H9 (cell line): ENCODE results near the gene CACNA1G. TPM values are rescaled to one million over a fixed set of nuclear protein-coding genes. Genes with fewer than 3 reads are reported as not detected.

Experiments used
- DNase-seq: peaks from one replicate; pipeline ENCODE4 v3.0.0-alpha.2; 2017
- H2AFZ ChIP-seq: one replicate; pipeline ENCODE4 v1.6.1; 2013; ENCODE audit warnings: mild to moderate bottlenecking, low read length, control low read depth, moderate library complexity
- H2AK5ac ChIP-seq: 2 replicates; pipeline ENCODE4 v1.6.1; 2013; ENCODE audit warnings: low read length, control low read depth, mixed read lengths; ENCODE audit not compliant: insufficient read length
- H2BK120ac ChIP-seq: one replicate; pipeline ENCODE4 v1.6.1; 2013; ENCODE audit warnings: low read depth, mild to moderate bottlenecking, low read length, control low read depth, inconsistent platforms; ENCODE audit not compliant: poor library complexity, severe bottlenecking
- H2BK12ac ChIP-seq: 2 replicates; pipeline ENCODE4 v1.6.1; 2013; ENCODE audit warnings: low read length, control low read depth, mixed read lengths, low read depth; ENCODE audit not compliant: insufficient read length
- H2BK15ac ChIP-seq: 2 replicates; pipeline ENCODE4 v1.6.1; 2013; ENCODE audit warnings: low read depth, low read length, control low read depth
- H2BK20ac ChIP-seq: one replicate; pipeline ENCODE4 v1.6.1; 2013; ENCODE audit warnings: low read depth, mild to moderate bottlenecking, low read length, control low read depth, inconsistent platforms; ENCODE audit not compliant: poor library complexity, severe bottlenecking
- H2BK5ac ChIP-seq: 2 replicates; pipeline ENCODE4 v1.6.1; 2013; ENCODE audit warnings: low read length, control low read depth, mixed read lengths; ENCODE audit not compliant: insufficient read length
- H3K14ac ChIP-seq: 2 replicates; pipeline ENCODE4 v1.6.1; 2013; ENCODE audit warnings: low read length, control low read depth; ENCODE audit not compliant: insufficient read depth
- H3K18ac ChIP-seq: 2 replicates; pipeline ENCODE4 v1.6.1; 2013; ENCODE audit warnings: low read depth, mild to moderate bottlenecking, mixed read lengths, low read length, control low read depth; ENCODE audit not compliant: insufficient read length
- H3K23ac ChIP-seq: 2 replicates; pipeline ENCODE4 v1.6.1; 2013; ENCODE audit warnings: low read length, control low read depth, mixed read lengths, low read depth; ENCODE audit not compliant: insufficient read length
- H3K23me2 ChIP-seq: 2 replicates; pipeline ENCODE4 v1.6.1; 2013; ENCODE audit warnings: low read depth, mild to moderate bottlenecking, mixed read lengths, low read length, control low read depth; ENCODE audit not compliant: insufficient read length, poor library complexity, severe bottlenecking
- H3K27ac ChIP-seq: 2 replicates; pipeline ENCODE4 v1.5.1; 2013; ENCODE audit warnings: low read length, control low read depth, mixed read lengths, low read depth; ENCODE audit not compliant: insufficient read length
- H3K27me3 ChIP-seq: 2 replicates; pipeline ENCODE4 v1.6.1; 2013; ENCODE audit warnings: low read length, control low read depth, inconsistent platforms; ENCODE audit not compliant: insufficient read depth
- H3K4ac ChIP-seq: 2 replicates; pipeline ENCODE4 v1.6.1; 2013; ENCODE audit warnings: low read depth, mild to moderate bottlenecking, control low read depth, inconsistent platforms, low read length, moderate library complexity
- H3K4me1 ChIP-seq: 2 replicates; pipeline ENCODE4 v1.6.1; 2013; ENCODE audit warnings: low read length, control low read depth, inconsistent platforms; ENCODE audit not compliant: insufficient read depth
- H3K4me2 ChIP-seq: 2 replicates; pipeline ENCODE4 v1.6.1; 2013; ENCODE audit warnings: low read length, control low read depth, mixed read lengths; ENCODE audit not compliant: insufficient read length, insufficient read depth
- H3K56ac ChIP-seq: 2 replicates; pipeline ENCODE4 v1.6.1; 2013; ENCODE audit warnings: low read depth, mild to moderate bottlenecking, mixed read lengths, low read length, control low read depth; ENCODE audit not compliant: insufficient read length
- H3K79me1 ChIP-seq: 2 replicates; pipeline ENCODE4 v1.6.1; 2013; ENCODE audit warnings: low read depth, mild to moderate bottlenecking, moderate library complexity, low read length, control low read depth, inconsistent platforms; ENCODE audit not compliant: insufficient read depth, poor library complexity, severe bottlenecking
- H3K79me2 ChIP-seq: 2 replicates; pipeline ENCODE4 v1.6.1; 2013; ENCODE audit warnings: low read length, control low read depth, inconsistent platforms; ENCODE audit not compliant: insufficient read depth
- H3K9ac ChIP-seq: 2 replicates; pipeline ENCODE4 v1.6.1; 2013; ENCODE audit warnings: low read length, control low read depth, mixed read lengths; ENCODE audit not compliant: insufficient read length; ENCODE audit errors: extremely low read depth
- H3K9me3 ChIP-seq: one replicate; pipeline ENCODE4 v1.6.1; 2013; ENCODE audit warnings: low read depth, low read length, inconsistent platforms; ENCODE audit not compliant: control insufficient read depth
- H3T11ph ChIP-seq: one replicate; pipeline ENCODE4 v1.6.1; 2013; ENCODE audit warnings: mild to moderate bottlenecking, low read length, control low read depth, inconsistent platforms
- H4K20me1 ChIP-seq: one replicate; pipeline ENCODE4 v1.6.1; 2013; ENCODE audit not compliant: control insufficient read depth, insufficient read length, insufficient read depth
- H4K5ac ChIP-seq: 2 replicates; pipeline ENCODE4 v1.6.1; 2013; ENCODE audit warnings: low read depth, mild to moderate bottlenecking, mixed read lengths, low read length, control low read depth; ENCODE audit not compliant: insufficient read length
- H4K8ac ChIP-seq: replicated peaks from 2 replicates; pipeline ENCODE4 v1.6.1; 2013; ENCODE audit warnings: low read length, control low read depth, mixed read lengths, low read depth; ENCODE audit not compliant: insufficient read length
- H4K91ac ChIP-seq: 2 replicates; pipeline ENCODE4 v1.6.1; 2013; ENCODE audit warnings: low read depth, mild to moderate bottlenecking, moderate library complexity, mixed read lengths, low read length, control low read depth; ENCODE audit not compliant: insufficient read length
- H3K27ac Mint-ChIP-seq, 3 experiments: 2 replicates in 2 of 3; 3 replicates in 1 of 3; pipeline ENCODE4 v1.8.0; 2020 to 2021; ENCODE audit warnings: mixed read lengths in 3 of 3, mild to moderate bottlenecking in 1 of 3, moderate library complexity in 1 of 3
- H3K27me3 Mint-ChIP-seq: 2 replicates; pipeline ENCODE4 v1.8.0; 2021; ENCODE audit warnings: low read depth, mild to moderate bottlenecking, moderate library complexity, mixed read lengths
- H3K36me3 Mint-ChIP-seq, 3 experiments: 2 replicates in 2 of 3; 3 replicates in 1 of 3; pipeline ENCODE4 v1.8.0; 2020 to 2021; ENCODE audit warnings: low read depth in 3 of 3, mixed read lengths in 3 of 3; ENCODE audit not compliant: insufficient read depth in 1 of 3
- H3K4me1 Mint-ChIP-seq, 2 experiments: 2 replicates each; pipeline ENCODE4 v1.8.0; 2020; ENCODE audit warnings: mixed read lengths in 2 of 2
- H3K4me3 Mint-ChIP-seq, 2 experiments: 2 replicates in 1 of 2; 3 replicates in 1 of 2; pipeline ENCODE4 v1.8.0; 2020 to 2021; ENCODE audit warnings: mild to moderate bottlenecking in 2 of 2, mixed read lengths in 2 of 2, moderate library complexity in 1 of 2
- H3K9me3 Mint-ChIP-seq, 2 experiments: 2 replicates in 1 of 2; 3 replicates in 1 of 2; pipeline ENCODE4 v1.8.0; 2020; ENCODE audit warnings: mild to moderate bottlenecking in 2 of 2, mixed read lengths in 2 of 2, moderate library complexity in 1 of 2
- WGBS: extraction: QIAGEN DNeasy Blood & Tissue Kit; methylation state at CpG from one replicate; pipeline ENCODE4 v1.1.7; 2013; ENCODE audit warnings: missing lambda C conversion rate, low lambda C conversion rate, mixed read lengths; ENCODE audit not compliant: insufficient read length; ENCODE audit errors: extremely low coverage; 5-methylcytosine and 5-hydroxymethylcytosine counted together
- total RNA-seq: library from RNA; stranded (reverse); gene quantifications from 2 replicates; pipeline ENCODE4 v1.2.1, GENCODE V29; 2021
- TF ChIP-seq, protein P1 (sequence below): fragments of 200-600 bp; sonication (generic); conservative IDR thresholded peaks from 3 replicates; pipeline ENCODE4 v1.8.0; 2021; ENCODE audit warnings: antibody characterized with exemption, mild to moderate bottlenecking

The CACNA1G gene
- total RNA-seq, 1 experiment from 2014 or later: 1.5 TPM

DNA sequence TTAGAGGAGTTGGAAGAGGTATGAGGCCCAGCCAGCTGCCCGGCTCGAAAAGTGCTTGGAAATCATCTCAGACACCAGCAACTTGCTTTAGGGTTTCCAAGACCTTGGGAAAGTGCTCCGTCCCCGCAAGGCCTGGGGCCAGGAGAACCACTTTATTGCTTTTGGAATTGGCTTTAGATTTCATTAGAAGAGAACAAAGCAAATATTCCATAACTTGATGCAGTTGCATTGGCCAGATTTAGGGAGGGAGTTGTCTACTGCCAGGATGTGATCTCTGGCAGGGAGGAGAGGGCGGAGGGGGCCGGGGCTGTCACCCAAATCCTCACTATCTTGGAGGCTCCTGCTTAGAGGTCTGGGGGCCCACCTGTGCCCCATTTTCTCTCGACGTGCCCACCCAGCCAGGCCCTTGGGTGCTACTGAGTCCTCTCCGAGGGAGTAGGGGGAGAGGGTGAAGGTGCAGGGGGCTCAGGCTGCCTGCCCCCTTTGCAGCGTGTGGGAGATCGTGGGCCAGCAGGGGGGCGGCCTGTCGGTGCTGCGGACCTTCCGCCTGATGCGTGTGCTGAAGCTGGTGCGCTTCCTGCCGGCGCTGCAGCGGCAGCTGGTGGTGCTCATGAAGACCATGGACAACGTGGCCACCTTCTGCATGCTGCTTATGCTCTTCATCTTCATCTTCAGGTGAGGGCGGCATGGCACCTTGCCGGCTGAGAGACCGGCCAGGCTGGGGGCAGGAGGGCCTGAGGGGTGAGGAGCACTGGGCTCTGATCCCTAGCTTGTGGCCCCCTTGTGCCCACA is 30.6 kb downstream of the CACNA1G start:
- H3T11ph ChIP-seq: no peak overlapping the region
- no CpG with 5 or more reads among the region's 24 CpGs for WGBS
- no peak overlapping the region for H2BK20ac ChIP-seq
- H2BK5ac ChIP-seq: no peak overlapping the region
- H3K27ac ChIP-seq: no peak overlapping the region
- H4K91ac ChIP-seq: no peak overlapping the region
- no peaks in the 10 kb centered on the region for H3K27me3 ChIP-seq
- H3K27me3 Mint-ChIP-seq: peaks cover 7% of the 10 kb centered on the region
- H2BK15ac ChIP-seq: no peak overlapping the region
- TF ChIP-seq, protein P1, sequence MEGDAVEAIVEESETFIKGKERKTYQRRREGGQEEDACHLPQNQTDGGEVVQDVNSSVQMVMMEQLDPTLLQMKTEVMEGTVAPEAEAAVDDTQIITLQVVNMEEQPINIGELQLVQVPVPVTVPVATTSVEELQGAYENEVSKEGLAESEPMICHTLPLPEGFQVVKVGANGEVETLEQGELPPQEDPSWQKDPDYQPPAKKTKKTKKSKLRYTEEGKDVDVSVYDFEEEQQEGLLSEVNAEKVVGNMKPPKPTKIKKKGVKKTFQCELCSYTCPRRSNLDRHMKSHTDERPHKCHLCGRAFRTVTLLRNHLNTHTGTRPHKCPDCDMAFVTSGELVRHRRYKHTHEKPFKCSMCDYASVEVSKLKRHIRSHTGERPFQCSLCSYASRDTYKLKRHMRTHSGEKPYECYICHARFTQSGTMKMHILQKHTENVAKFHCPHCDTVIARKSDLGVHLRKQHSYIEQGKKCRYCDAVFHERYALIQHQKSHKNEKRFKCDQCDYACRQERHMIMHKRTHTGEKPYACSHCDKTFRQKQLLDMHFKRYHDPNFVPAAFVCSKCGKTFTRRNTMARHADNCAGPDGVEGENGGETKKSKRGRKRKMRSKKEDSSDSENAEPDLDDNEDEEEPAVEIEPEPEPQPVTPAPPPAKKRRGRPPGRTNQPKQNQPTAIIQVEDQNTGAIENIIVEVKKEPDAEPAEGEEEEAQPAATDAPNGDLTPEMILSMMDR: no peak
- no peak overlapping the region for H2AK5ac ChIP-seq
- H3K9me3 Mint-ChIP-seq: no peaks in the 10 kb centered on the region
- H4K5ac ChIP-seq: no peak overlapping the region
- H4K8ac ChIP-seq: no peak overlapping the region
- H3K18ac ChIP-seq: no peak overlapping the region
- H3K14ac ChIP-seq: no peak overlapping the region
- H3K4me1 Mint-ChIP-seq: peaks cover 16 to 22% of the 10 kb centered on the region in 2 experiments
- H3K79me1 ChIP-seq: no peaks in the 10 kb centered on the region
- no peak overlapping the region for H3K56ac ChIP-seq
- H3K23me2 ChIP-seq: no peaks in the 10 kb centered on the region
- H3K4me2 ChIP-seq: no peak overlapping the region
- H3K4ac ChIP-seq: no peak overlapping the region
- H3K23ac ChIP-seq: no peak overlapping the region
- H3K9ac ChIP-seq: no peak overlapping the region
- no peak overlapping the region for H3K27ac Mint-ChIP-seq
- peaks cover 2% of the 10 kb centered on the region for H4K20me1 ChIP-seq
- no peak overlapping the region for H3K4me3 Mint-ChIP-seq
- no peaks in the 10 kb centered on the region for H3K9me3 ChIP-seq
- no peaks in the 10 kb centered on the region for H3K79me2 ChIP-seq
- no peak overlapping the region for H2AFZ ChIP-seq
- H3K36me3 Mint-ChIP-seq: peaks cover 0 to 2% (median 0%) of the 10 kb centered on the region in 3 experiments; a peak in 2 of 7 replicates
- no peak overlapping the region for H2BK12ac ChIP-seq
- no peak overlapping the region for H2BK120ac ChIP-seq
- no peaks in the 10 kb centered on the region for H3K4me1 ChIP-seq
- no peak for DNase-seq
